MCF 10A (cell line): ENCODE results near the gene CTTN. TPM values are rescaled to one million over a fixed set of nuclear protein-coding genes. Genes with fewer than 3 reads are reported as not detected.
A peak's percentile ranks its signal among the peaks of the same experiment; 100 is the strongest.

Experiments used
- BruUV-seq: library from RNA; stranded (reverse); fragments of 400-500 nt; replicated peaks from 2 replicates; lab custom pipeline; 2021; lab: Mats Ljungman, UMichigan
- CTCF ChIA-PET: fragments of 300-600 bp; sonication (Branson Sonifier 250); formaldehyde crosslinking; extraction: SDS; loops from one replicate; lab custom pipeline; 2021; ENCODE audit warnings: antibody characterized with exemption, inconsistent platforms; lab: Yijun Ruan, JAX
- POLR2A ChIA-PET: fragments of 300-600, 350-650 bp; sonication (Branson Sonifier 250); formaldehyde crosslinking; extraction: SDS; loops from one replicate; lab custom pipeline; 2020; ENCODE audit warnings: antibody characterized with exemption, inconsistent platforms; lab: Yijun Ruan, JAX
- DNase-seq: peaks from one replicate; pipeline ENCODE4 v3.0.0-alpha.2; 2018; ENCODE audit not compliant: unreplicated experiment
- H3K27ac Mint-ChIP-seq: one replicate; pipeline ENCODE4 v1.8.0; 2022; ENCODE audit warnings: mild to moderate bottlenecking, low read depth, mixed read lengths; ENCODE audit not compliant: unreplicated experiment
- H3K27me3 Mint-ChIP-seq: one replicate; pipeline ENCODE4 v1.8.0; 2022; ENCODE audit warnings: mixed read lengths; ENCODE audit not compliant: insufficient read depth, unreplicated experiment
- H3K36me3 Mint-ChIP-seq: one replicate; pipeline ENCODE4 v1.8.0; 2022; ENCODE audit warnings: mild to moderate bottlenecking, moderate library complexity, mixed read lengths; ENCODE audit not compliant: insufficient read depth, unreplicated experiment
- H3K4me1 Mint-ChIP-seq: one replicate; pipeline ENCODE4 v1.8.0; 2022; ENCODE audit warnings: mixed read lengths; ENCODE audit not compliant: insufficient read depth, unreplicated experiment
- H3K4me3 Mint-ChIP-seq: one replicate; pipeline ENCODE4 v1.8.0; 2022; ENCODE audit warnings: mild to moderate bottlenecking, moderate library complexity, mixed read lengths; ENCODE audit not compliant: unreplicated experiment
- H3K9me3 Mint-ChIP-seq: one replicate; pipeline ENCODE4 v1.8.0; 2022; ENCODE audit warnings: mixed read lengths; ENCODE audit not compliant: unreplicated experiment
- intact Hi-C: fragments of 100-400 bp; cut with micrococcal nuclease; formaldehyde crosslinking; loops from 2 replicates; pipeline ENCODE4 v1.14.1; 2022
- total RNA-seq: library from RNA; stranded (reverse); gene quantifications from 2 replicates; pipeline ENCODE4 v1.2.3, GENCODE V29; 2022
- TF ChIP-seq, protein P1 (sequence below): fragments of 200-600 bp; IDR thresholded peaks from one replicate; pipeline ENCODE4 v1.8.0; 2022; ENCODE audit warnings: antibody characterized with exemption, mild to moderate bottlenecking; ENCODE audit not compliant: unreplicated experiment

The CTTN gene
- total RNA-seq, 1 experiment from 2014 or later: 264 TPM

- H3K4me3 Mint-ChIP-seq: no peak overlapping the region
- CTCF ChIA-PET: interaction anchor here (0.6 to 1.5 kb wide), 4 partner anchors 285 to 983 kb away, joined by 3 to 7 read pairs (median 3); no protein-coding TSS in a partner anchor
- H3K27ac Mint-ChIP-seq: no peak overlapping the region
These were observed 72.9 kb downstream of the CTTN start for GRCh38 chr11:70471254-70471653.

GRCh38 chr11:70472240-70472639 lies 73.9 kb downstream of the CTTN start:
- H3K36me3 Mint-ChIP-seq: peaks cover 4% of the 10 kb centered on the region
- no peak for DNase-seq
- ChIA-PET POLR2A (no interaction called here), CTCF (interaction anchor here (0.7 kb wide), 1 partner anchor 983 kb away, joined by 3 read pairs; no protein-coding TSS in a partner anchor)
- intact Hi-C loops: no loop called here
- H3K9me3 Mint-ChIP-seq: no peaks in the 10 kb centered on the region
- no peaks in the 10 kb centered on the region for H3K27me3 Mint-ChIP-seq
- TF ChIP-seq, protein P1, sequence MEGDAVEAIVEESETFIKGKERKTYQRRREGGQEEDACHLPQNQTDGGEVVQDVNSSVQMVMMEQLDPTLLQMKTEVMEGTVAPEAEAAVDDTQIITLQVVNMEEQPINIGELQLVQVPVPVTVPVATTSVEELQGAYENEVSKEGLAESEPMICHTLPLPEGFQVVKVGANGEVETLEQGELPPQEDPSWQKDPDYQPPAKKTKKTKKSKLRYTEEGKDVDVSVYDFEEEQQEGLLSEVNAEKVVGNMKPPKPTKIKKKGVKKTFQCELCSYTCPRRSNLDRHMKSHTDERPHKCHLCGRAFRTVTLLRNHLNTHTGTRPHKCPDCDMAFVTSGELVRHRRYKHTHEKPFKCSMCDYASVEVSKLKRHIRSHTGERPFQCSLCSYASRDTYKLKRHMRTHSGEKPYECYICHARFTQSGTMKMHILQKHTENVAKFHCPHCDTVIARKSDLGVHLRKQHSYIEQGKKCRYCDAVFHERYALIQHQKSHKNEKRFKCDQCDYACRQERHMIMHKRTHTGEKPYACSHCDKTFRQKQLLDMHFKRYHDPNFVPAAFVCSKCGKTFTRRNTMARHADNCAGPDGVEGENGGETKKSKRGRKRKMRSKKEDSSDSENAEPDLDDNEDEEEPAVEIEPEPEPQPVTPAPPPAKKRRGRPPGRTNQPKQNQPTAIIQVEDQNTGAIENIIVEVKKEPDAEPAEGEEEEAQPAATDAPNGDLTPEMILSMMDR: no peak
- no TSS peak for BruUV-seq
- H3K27ac Mint-ChIP-seq: no peak overlapping the region
- no peaks in the 10 kb centered on the region for H3K4me1 Mint-ChIP-seq
- no peak overlapping the region for H3K4me3 Mint-ChIP-seq

More at GRCh38 chr11:70471254-70471653, 72.9 kb downstream of the CTTN start:
- no peaks in the 10 kb centered on the region for H3K4me1 Mint-ChIP-seq
- no peaks in the 10 kb centered on the region for H3K9me3 Mint-ChIP-seq
- POLR2A ChIA-PET: interaction anchor here (0.7 kb wide), 1 partner anchor 450 kb away, joined by 3 read pairs; no protein-coding TSS in a partner anchor
- no TSS peak for BruUV-seq
- peaks cover 4% of the 10 kb centered on the region for H3K36me3 Mint-ChIP-seq
- intact Hi-C loops: no loop called here
- H3K27me3 Mint-ChIP-seq: no peaks in the 10 kb centered on the region
- peak; percentile 61 for DNase-seq
- TF ChIP-seq, protein P1: peak; percentile 7

- TF ChIP-seq, protein P1: no peak
- Mint-ChIP-seq H3K4me3 (no peak overlapping the region), H3K9me3 (no peaks in the 10 kb centered on the region), H3K27me3 (no peaks in the 10 kb centered on the region), H3K4me1 (no peaks in the 10 kb centered on the region), H3K36me3 (peaks cover 4% of the 10 kb centered on the region), H3K27ac (no peak overlapping the region)
- BruUV-seq: no TSS peak
- intact Hi-C loops: no loop called here
- DNase-seq: no peak
- ChIA-PET POLR2A (no interaction called here), CTCF (interaction anchor here (1.0 kb wide), 1 partner anchor 9 kb away, joined by 3 read pairs; no protein-coding TSS in a partner anchor)
These were observed 75.0 kb downstream of the CTTN start for GRCh38 chr11:70473186-70473872.

- Mint-ChIP-seq H3K27me3 (no peaks in the 10 kb centered on the region), H3K27ac (no peak overlapping the region), H3K36me3 (peaks cover 4% of the 10 kb centered on the region), H3K4me1 (no peaks in the 10 kb centered on the region), H3K4me3 (no peak overlapping the region), H3K9me3 (no peaks in the 10 kb centered on the region)
- POLR2A ChIA-PET: no interaction called here
- BruUV-seq: no TSS peak
- intact Hi-C loops: no loop called here
- no peak for DNase-seq
- CTCF ChIA-PET: interaction anchor here (0.5 to 1.0 kb wide), 4 partner anchors 9 to 898 kb away, joined by 3 to 4 read pairs (median 3); no protein-coding TSS in a partner anchor
- TF ChIP-seq, protein P1: no peak
These were observed 75.8 kb downstream of the CTTN start for GRCh38 chr11:70473873-70474690.
